Heart left ventricle (tissue), 16 donors: ENCODE measurements around the gene KCNQ2. TPM values are rescaled to one million over a fixed set of nuclear protein-coding genes. Genes with fewer than 3 reads are reported as not detected.

Experiments used
- ATAC-seq, 4 donors: fragments of 200-7000 bp; cut with Tn5 transposase; one replicate each; pipeline ENCODE4 v1.9.1; 2020 to 2022; ENCODE audit warnings: moderate library complexity in 4 of 4, mild to moderate bottlenecking in 3 of 4, moderate number of reproducible peaks in 1 of 4
- DNase-seq, 5 donors: peaks; one replicate each; pipeline ENCODE4 v3.0.0-alpha.2; 2020
- H3K27ac ChIP-seq, 12 donors: fragments of 200-600 bp; sonication (generic) in 4 of 12; one replicate each; pipeline versions ENCODE4 v1.5.0 to v1.8.0; 2016 to 2022; ENCODE audit warnings: mild to moderate bottlenecking in 2 of 12
- H3K27me3 ChIP-seq, 9 donors: fragments of 200-600 bp; sonication (generic) in 2 of 9; one replicate each; pipeline versions ENCODE4 v1.5.1 to v1.8.0; 2016 to 2022; ENCODE audit warnings: mild to moderate bottlenecking in 3 of 9
- H3K36me3 ChIP-seq, 9 donors: fragments of 200-600 bp; sonication (generic) in 2 of 9; one replicate each; pipeline versions ENCODE4 v1.5.0 to v1.8.0; 2018 to 2022; ENCODE audit warnings: mild to moderate bottlenecking in 2 of 9
- H3K4me1 ChIP-seq, 12 donors: fragments of 200-600 bp; sonication (generic) in 4 of 12; one replicate each; pipeline versions ENCODE4 v1.5.0 to v1.8.0; 2016 to 2022; ENCODE audit warnings: mild to moderate bottlenecking in 3 of 12
- H3K4me3 ChIP-seq, 12 donors: fragments of 200-600 bp; sonication (generic) in 4 of 12; one replicate each; pipeline versions ENCODE4 v1.5.0 to v1.8.0; 2017 to 2022; ENCODE audit warnings: mild to moderate bottlenecking in 9 of 12, moderate library complexity in 4 of 12
- H3K9me3 ChIP-seq, 12 donors: fragments of 200-600 bp; sonication (generic) in 4 of 12; one replicate each; pipeline versions ENCODE4 v1.5.0 to v1.8.0; 2016 to 2022; ENCODE audit warnings: mild to moderate bottlenecking in 1 of 12
- CTCF ChIP-seq, 12 donors: fragments of 200-600 bp; sonication (generic) in 4 of 12; IDR thresholded peaks; one replicate each; pipeline versions ENCODE4 v1.5.0 to v1.8.0; 2018 to 2022; ENCODE audit warnings: antibody characterized with exemption in 12 of 12, mild to moderate bottlenecking in 5 of 12
- POLR2A ChIP-seq, 2 donors: fragments of 450-650 bp; IDR thresholded peaks; one replicate each; pipeline ENCODE4 v1.6.1; 2017; ENCODE audit warnings: antibody characterized with exemption in 2 of 2, mild to moderate bottlenecking in 2 of 2, moderate library complexity in 2 of 2
- WGBS, 4 donors: extraction: QIAGEN DNeasy Blood & Tissue Kit in 2 of 4; methylation state at CpG; one replicate each; pipeline versions ENCODE4 v1.1.5 to v1.1.7; 2013 to 2018; 5-methylcytosine and 5-hydroxymethylcytosine counted together
- intact Hi-C, 10 donors: fragments of 100-400 bp; cut with DNase I; formaldehyde crosslinking; loops; one replicate each; pipeline versions ENCODE4 v1.11.1 to v1.14.2; 2022
- polyA plus RNA-seq, 2 donors: library from polyadenylated mRNA; stranded (reverse); fragments of 200-250 nt; gene quantifications; one replicate each; pipeline ENCODE4 v1.2.3, GENCODE V29; 2013
- total RNA-seq, 9 donors: library from RNA; depleted of rRNA in 2 of 9; stranded (reverse); fragments of >200 nt in 2 of 9; fragmentation: NEBNext Ultra II Directional in 3 of 9; extraction: Animal tissue kit (Norgen Biotek cat#: 25700) in 3 of 9; gene quantifications; one replicate each; pipeline versions ENCODE4 v1.1.0 to v1.2.4, GENCODE V29; 2016 to 2023
- donor health status: ischemic (EF 13 %, LVEDD 7.1; RV severe dilation, severe dysfunction).
- donor health status: healthy with polysubstance abuse.
- donor health status: DM: no; HTN: yes; CAD: no.
- donor health status: DM: no; HTN: no; CAD: no.
- donor health status: ischemic (EF 25% LVEDD 6.9; RV normal size, moderate dysfunction).
- donor health status: ischemic (EF 25% LVEDD 5.7; RV mildly dilated, moderate dysfunction).
- donor health status: healthy.
- donor health status: DM: yes; HTN: yes; CAD: no.
- donor health status: ischemic (EF 35%, LVEDD 5.7; RV mildly dilated, moderate dysfunction).
- donor health status: nonischemic (EF 11% LVEDD 7.7; RV severe dilation, severe dysfunction).
- donor health status: DM: yes; HTN: yes; CAD: no.
- donor health status: PGD.
- donor health status: ischemic (EF 29% LVEDD 5.4; RV normal size, mild dysfunction).
- donor health status: nonischemic (EF 23%, LVEDD 6.1; RV moderate dilation, normal function).

Gene KCNQ2
- total and polyA plus RNA-seq, 11 donors = 0.06 to 2.6 (median 0.65) TPM; not detected in 7

GRCh38 chr20:63470410-63470809 is 2.0 kb downstream of the KCNQ2 start:
- TF ChIP-seq CTCF (IDR thresholded peaks at IDR 0.05) = no peak
- TF ChIP-seq POLR2A (IDR thresholded peaks at IDR 0.05) = no peak
- H3K27me3 ChIP-seq = peaks cover 36 to 89% (median 52%) of the 10 kb centered on the region in 9 donors
- no peak overlapping the region for H3K4me3 ChIP-seq
- 55 to 75% (median 66%) methylated on average over 6 to 10 of the region's 10 CpGs for WGBS, 4 donors
- ATAC-seq (no peak), DNase-seq (no peak)
- intact Hi-C loops = no loop called here
- peaks cover 0 to 17% (median 6%) of the 10 kb centered on the region in 12 donors for H3K4me1 ChIP-seq
- H3K9me3 ChIP-seq = no peaks in the 10 kb centered on the region
- no peaks in the 10 kb centered on the region for H3K36me3 ChIP-seq
- no peak overlapping the region for H3K27ac ChIP-seq

- TF ChIP-seq CTCF (IDR thresholded peaks at IDR 0.05) = no peak
- TF ChIP-seq POLR2A (IDR thresholded peaks at IDR 0.05) = no peak
- no peak for ATAC-seq
- intact Hi-C loops = no loop called here
- Histone ChIP-seq H3K4me3 (no peak overlapping the region), H3K27ac (no peak overlapping the region), H3K36me3 (no peaks in the 10 kb centered on the region), H3K27me3 (peaks cover 32 to 89% (median 48%) of the 10 kb centered on the region in 9 donors), H3K9me3 (no peaks in the 10 kb centered on the region), H3K4me1 (peaks cover 0 to 17% (median 6%) of the 10 kb centered on the region in 12 donors)
- DNase-seq = no peak
- 76 to 86% (median 83%) methylated on average over 6 to 13 of the region's 13 CpGs for WGBS, 4 donors
Observed at GRCh38 chr20:63469713-63470101, 2.7 kb downstream of the KCNQ2 start.

GRCh38 chr20:63469019-63469712 is 3.3 kb downstream of the KCNQ2 start:
- H3K27me3 ChIP-seq = peaks cover 27 to 89% (median 43%) of the 10 kb centered on the region in 9 donors
- DNase-seq = no peak
- no peak for ATAC-seq
- intact Hi-C loops = no loop called here
- peaks cover 0 to 17% (median 6%) of the 10 kb centered on the region in 12 donors for H3K4me1 ChIP-seq
- 71 to 77% (median 74%) methylated on average over 9 to 22 of the region's 22 CpGs for WGBS, 4 donors
- H3K4me3 ChIP-seq = no peak overlapping the region
- TF ChIP-seq POLR2A (IDR thresholded peaks at IDR 0.05) = no peak
- H3K9me3 ChIP-seq = no peaks in the 10 kb centered on the region
- H3K36me3 ChIP-seq = no peaks in the 10 kb centered on the region
- no peak overlapping the region for H3K27ac ChIP-seq

- H3K9me3 ChIP-seq = no peaks in the 10 kb centered on the region
- no peak overlapping the region for H3K4me3 ChIP-seq
- H3K4me1 ChIP-seq = peaks cover 0 to 17% (median 6%) of the 10 kb centered on the region in 12 donors
- TF ChIP-seq POLR2A (IDR thresholded peaks at IDR 0.05) (no peak), CTCF (IDR thresholded peaks at IDR 0.05) (no peak)
- intact Hi-C loops = no loop called here
- peaks cover 19 to 89% (median 35%) of the 10 kb centered on the region in 9 donors for H3K27me3 ChIP-seq
- no peaks in the 10 kb centered on the region for H3K36me3 ChIP-seq
- no peak overlapping the region for H3K27ac ChIP-seq
- DNase-seq (no peak), ATAC-seq (no peak)
- 77 to 81% (median 80%) methylated on average over 11 to 12 of the region's 12 CpGs for WGBS, 4 donors
Observed at GRCh38 chr20:63468421-63468820, 4.0 kb downstream of the KCNQ2 start.
